ENCODE results near the gene CRAT. TPM values are rescaled to one million over a fixed set of nuclear protein-coding genes. Genes with fewer than 3 reads are reported as not detected.
A peak's percentile ranks its signal among the peaks of the same experiment; 100 is the strongest.

Gene CRAT
- total RNA-seq, 3 donors from 2014 or later = 18.7 to 74.7 (median 35.7) TPM

DNA sequence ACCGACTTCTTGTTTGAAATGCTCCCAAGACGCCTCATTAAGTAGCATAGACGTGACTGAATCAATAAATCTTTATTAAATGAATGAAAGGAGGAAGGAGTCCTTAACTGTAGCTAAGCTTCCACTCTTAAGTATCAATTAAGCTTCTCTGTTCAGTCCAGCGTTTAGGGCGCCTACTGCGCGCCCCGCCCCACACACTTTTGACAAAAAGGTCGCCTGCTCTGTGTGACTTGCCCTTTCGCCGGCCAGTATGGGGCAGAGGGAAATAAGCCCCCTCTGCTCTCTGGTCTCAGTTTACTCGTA lies 30.3 kb downstream of the CRAT start:
- peak overlapping the region; percentile 77 to 81 (median 81) for H3K4me3 ChIP-seq
- intact Hi-C loops (cut with DNase I; ENCODE audit: low total_unique reads) = loop anchor here (10.0 kb wide), 1 partner anchor 1505 kb away; no protein-coding TSS in a partner anchor
- DNase-seq (ENCODE audit: low spot score in 2 of 2) = no peak
- no peaks in the 10 kb centered on the region for H3K27me3 ChIP-seq
- peaks cover 0 to 10% of the 10 kb centered on the region in 2 donors for H3K4me1 ChIP-seq
- H3K27ac ChIP-seq = peak overlapping the region; percentile 28 to 74
- H3K9me3 ChIP-seq = no peaks in the 10 kb centered on the region
- no peaks in the 10 kb centered on the region for H3K36me3 ChIP-seq
- TF ChIP-seq POLR2A (IDR thresholded peaks at IDR 0.05) (no peak), POLR2AphosphoS5 (IDR thresholded peaks at IDR 0.05) (no peak)
- TF ChIP-seq, protein P1, sequence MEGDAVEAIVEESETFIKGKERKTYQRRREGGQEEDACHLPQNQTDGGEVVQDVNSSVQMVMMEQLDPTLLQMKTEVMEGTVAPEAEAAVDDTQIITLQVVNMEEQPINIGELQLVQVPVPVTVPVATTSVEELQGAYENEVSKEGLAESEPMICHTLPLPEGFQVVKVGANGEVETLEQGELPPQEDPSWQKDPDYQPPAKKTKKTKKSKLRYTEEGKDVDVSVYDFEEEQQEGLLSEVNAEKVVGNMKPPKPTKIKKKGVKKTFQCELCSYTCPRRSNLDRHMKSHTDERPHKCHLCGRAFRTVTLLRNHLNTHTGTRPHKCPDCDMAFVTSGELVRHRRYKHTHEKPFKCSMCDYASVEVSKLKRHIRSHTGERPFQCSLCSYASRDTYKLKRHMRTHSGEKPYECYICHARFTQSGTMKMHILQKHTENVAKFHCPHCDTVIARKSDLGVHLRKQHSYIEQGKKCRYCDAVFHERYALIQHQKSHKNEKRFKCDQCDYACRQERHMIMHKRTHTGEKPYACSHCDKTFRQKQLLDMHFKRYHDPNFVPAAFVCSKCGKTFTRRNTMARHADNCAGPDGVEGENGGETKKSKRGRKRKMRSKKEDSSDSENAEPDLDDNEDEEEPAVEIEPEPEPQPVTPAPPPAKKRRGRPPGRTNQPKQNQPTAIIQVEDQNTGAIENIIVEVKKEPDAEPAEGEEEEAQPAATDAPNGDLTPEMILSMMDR (IDR thresholded peaks at IDR 0.05) = no peak

DNA sequence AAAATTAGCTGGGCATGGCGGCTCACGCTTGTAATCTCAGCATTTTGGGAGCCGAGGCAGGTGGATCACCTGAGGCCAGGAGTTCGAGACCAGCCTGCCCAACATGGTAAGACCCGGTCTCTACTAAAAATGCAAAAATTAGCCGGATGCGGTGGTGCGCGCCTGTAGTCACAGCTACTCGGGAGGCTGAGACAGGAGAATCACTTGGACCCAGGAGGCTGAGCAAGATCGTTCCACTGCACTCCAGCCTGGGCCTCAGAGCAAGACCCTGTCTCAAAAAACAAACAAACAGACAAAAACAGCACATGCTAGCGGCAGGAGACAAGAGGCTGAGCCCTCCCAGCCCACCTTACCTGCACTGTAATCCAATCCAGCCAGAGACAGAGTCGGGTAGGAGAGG lies 30.8 kb downstream of the CRAT start:
- Histone ChIP-seq H3K36me3 (no peaks in the 10 kb centered on the region), H3K4me1 (peaks cover 0 to 10% of the 10 kb centered on the region in 2 donors), H3K4me3 (peak overlapping the region in 2 of 3 donors; percentile 81), H3K9me3 (no peaks in the 10 kb centered on the region), H3K27me3 (no peaks in the 10 kb centered on the region), H3K27ac (no peak overlapping the region)
- TF ChIP-seq POLR2AphosphoS5 (IDR thresholded peaks at IDR 0.05) (no peak), POLR2A (IDR thresholded peaks at IDR 0.05) (no peak)
- TF ChIP-seq, protein P1 (IDR thresholded peaks at IDR 0.05) = no peak
- no peak for DNase-seq (ENCODE audit: low spot score in 2 of 2)
- intact Hi-C loops (cut with DNase I; ENCODE audit: low total_unique reads) = loop anchor here (10.0 kb wide), 1 partner anchor 1505 kb away; no protein-coding TSS in a partner anchor

DNA sequence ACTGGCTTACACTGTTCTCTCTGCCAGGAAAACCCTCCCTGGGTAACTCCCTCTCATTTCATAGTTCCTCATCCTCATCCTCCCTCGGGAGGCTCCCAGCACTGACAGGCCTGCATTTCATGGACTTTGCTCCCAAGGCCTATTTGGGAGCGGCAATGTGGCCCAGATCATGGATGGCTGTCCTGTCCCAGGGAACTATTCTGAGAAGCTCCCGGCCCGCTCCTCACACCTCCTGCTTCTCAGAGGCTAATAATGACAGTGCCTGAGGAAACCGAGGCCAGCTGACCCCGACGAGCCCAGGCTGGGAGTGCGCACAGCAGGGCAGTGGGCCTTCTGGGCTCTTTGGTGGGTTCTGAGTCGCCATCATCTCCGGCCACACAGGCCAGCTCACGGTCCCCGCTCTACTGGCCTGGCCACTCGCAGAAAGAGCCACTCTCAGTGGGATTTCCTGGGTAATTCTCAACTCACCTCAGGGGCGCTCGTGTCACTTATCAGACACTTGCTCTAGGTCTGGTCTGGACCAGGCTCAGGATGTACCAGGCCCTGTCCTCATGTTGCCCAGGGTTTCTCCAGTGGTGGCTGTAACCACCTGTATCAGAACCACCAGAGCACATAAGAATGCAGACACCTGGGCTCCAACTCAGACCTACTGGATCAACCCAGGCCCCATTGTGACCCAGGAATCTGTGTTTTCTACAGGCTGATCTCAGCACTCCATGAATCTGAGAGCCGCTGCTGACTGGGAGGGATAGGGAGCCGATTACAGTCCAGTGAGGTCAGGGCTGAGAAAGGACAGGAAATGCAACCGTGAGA lies 31.7 kb downstream of the CRAT start:
- TF ChIP-seq POLR2A (IDR thresholded peaks at IDR 0.05) (no peak), POLR2AphosphoS5 (IDR thresholded peaks at IDR 0.05) (no peak)
- TF ChIP-seq, protein P1 (IDR thresholded peaks at IDR 0.05) = no peak
- intact Hi-C loops (cut with DNase I; ENCODE audit: low total_unique reads) = no loop called here
- Histone ChIP-seq H3K4me3 (no peak overlapping the region), H3K27me3 (no peaks in the 10 kb centered on the region), H3K4me1 (peaks cover 0 to 10% of the 10 kb centered on the region in 2 donors), H3K36me3 (no peaks in the 10 kb centered on the region), H3K9me3 (no peaks in the 10 kb centered on the region), H3K27ac (no peak overlapping the region)
- no peak for DNase-seq (ENCODE audit: low spot score in 2 of 2)

DNA sequence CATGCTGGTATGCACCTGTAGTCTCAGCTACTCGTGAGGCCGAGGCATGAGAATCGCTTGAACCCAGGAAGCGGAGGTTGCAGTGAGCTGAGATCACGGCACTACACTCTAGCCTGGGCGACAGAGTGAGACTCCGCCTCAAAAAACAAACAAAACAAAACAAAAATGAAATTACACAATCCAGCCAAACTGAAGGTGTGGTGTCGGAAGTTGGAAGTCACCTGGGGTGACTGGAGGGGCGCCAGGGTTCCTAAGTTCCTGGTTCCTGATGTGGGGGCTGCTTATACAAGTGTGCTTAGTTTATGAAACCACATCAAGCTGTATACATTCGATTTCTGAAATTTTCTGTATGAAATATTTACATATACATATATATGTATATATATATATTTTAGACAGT lies 33.4 kb downstream of the CRAT start:
- Histone ChIP-seq H3K27me3 (no peaks in the 10 kb centered on the region), H3K4me3 (no peak overlapping the region), H3K27ac (no peak overlapping the region), H3K36me3 (no peaks in the 10 kb centered on the region), H3K9me3 (no peaks in the 10 kb centered on the region), H3K4me1 (peaks cover 0 to 9% of the 10 kb centered on the region in 2 donors)
- TF ChIP-seq POLR2AphosphoS5 (IDR thresholded peaks at IDR 0.05) (no peak), POLR2A (IDR thresholded peaks at IDR 0.05) (no peak)
- TF ChIP-seq, protein P1 (IDR thresholded peaks at IDR 0.05) = no peak
- intact Hi-C loops (cut with DNase I; ENCODE audit: low total_unique reads) = no loop called here
- DNase-seq (ENCODE audit: low spot score in 2 of 2) = no peak

DNA sequence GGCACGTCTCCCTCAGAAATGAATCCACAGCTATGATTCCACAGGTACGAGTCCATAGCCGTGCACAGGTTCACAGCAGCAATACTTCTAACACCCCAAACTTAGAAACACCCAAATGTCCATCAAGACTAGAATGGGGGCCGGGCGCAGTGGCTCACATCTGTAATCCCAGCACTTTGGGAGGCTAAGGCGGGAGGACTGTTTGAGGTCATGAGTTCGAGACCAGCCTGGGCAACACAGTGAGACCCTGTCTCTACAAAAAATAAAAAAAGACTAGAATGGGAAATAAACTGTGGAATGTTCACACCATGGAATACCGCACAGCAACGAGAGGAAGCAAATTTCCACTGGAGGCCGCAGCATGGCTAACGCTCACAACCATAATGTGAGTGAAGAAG lies 34.0 kb downstream of the CRAT start:
- H3K36me3 ChIP-seq = no peaks in the 10 kb centered on the region
- no peak overlapping the region for H3K27ac ChIP-seq
- H3K4me3 ChIP-seq = no peak overlapping the region
- intact Hi-C loops (cut with DNase I; ENCODE audit: low total_unique reads) = no loop called here
- H3K4me1 ChIP-seq = peaks cover 0 to 3% of the 10 kb centered on the region in 2 donors
- no peaks in the 10 kb centered on the region for H3K27me3 ChIP-seq
- TF ChIP-seq, protein P1 (IDR thresholded peaks at IDR 0.05) = no peak
- TF ChIP-seq POLR2AphosphoS5 (IDR thresholded peaks at IDR 0.05) (no peak), POLR2A (IDR thresholded peaks at IDR 0.05) (no peak)
- H3K9me3 ChIP-seq = no peaks in the 10 kb centered on the region
- no peak for DNase-seq (ENCODE audit: low spot score in 2 of 2)

Data from breast epithelium (tissue), 4 donors.